HG03565 (cell line): ENCODE measurements around the gene TGFB1I1.
A peak's percentile ranks its signal among the peaks of the same experiment; 100 is the strongest.
"Not testable (repeated sequence)": the region's sequence is repeated elsewhere in the genome, so short reads cannot be mapped to it uniquely, and the experiment has no call there.

Experiments
- ATAC-seq: cut with Tn5 transposase; IDR thresholded peaks from one replicate; pipeline ENCODE4 v1.9.1; 2021; ENCODE audit warnings: mild to moderate bottlenecking, moderate library complexity; ENCODE audit not compliant: unreplicated experiment

The TGFB1I1 gene

GRCh38 chr16:31467858-31468257, 4.1 kb upstream of the TGFB1I1 start:
- ATAC-seq, result no peak

- no peak for ATAC-seq
Observed at GRCh38 chr16:31470615-31471014, 1.3 kb upstream of the TGFB1I1 start.

DNA sequence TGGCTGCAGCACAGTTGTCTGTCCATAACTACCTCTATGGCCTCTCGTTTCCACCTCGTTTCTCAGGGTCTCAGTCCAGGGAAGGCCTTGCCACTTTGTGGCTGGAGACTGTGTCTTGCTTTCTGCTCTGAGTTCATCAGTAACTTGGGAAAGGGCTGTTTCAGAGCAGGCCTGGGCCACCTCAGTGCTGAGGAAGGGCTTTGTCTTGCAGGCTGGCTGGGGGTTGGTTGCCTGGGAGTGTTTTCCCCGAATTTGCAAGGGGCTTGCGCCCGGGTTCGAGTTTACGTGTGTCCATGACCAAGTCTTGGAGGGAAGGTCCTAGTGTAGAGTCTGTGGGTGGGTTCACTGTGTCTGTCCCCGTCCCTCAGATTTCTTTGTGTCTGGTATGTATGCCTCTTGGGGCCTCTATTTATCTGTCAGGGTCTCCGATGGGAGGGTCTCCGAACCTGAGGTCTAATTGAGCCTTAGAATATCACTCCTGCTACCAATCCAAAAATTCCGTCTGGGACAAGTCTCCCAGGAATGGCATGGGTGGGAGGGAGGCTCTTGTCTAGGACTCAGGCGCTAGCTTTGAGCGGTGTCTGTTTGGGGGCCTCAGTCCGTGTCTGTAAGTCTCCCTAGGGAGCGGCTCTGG, 594 bp upstream of the TGFB1I1 start:
- no peak for ATAC-seq

- no peak for ATAC-seq
Observed at GRCh38 chr16:31472709-31473203, 804 bp downstream of the TGFB1I1 start.

- no peak for ATAC-seq
Observed at GRCh38 chr16:31473264-31473984, 1.5 kb downstream of the TGFB1I1 start.

DNA sequence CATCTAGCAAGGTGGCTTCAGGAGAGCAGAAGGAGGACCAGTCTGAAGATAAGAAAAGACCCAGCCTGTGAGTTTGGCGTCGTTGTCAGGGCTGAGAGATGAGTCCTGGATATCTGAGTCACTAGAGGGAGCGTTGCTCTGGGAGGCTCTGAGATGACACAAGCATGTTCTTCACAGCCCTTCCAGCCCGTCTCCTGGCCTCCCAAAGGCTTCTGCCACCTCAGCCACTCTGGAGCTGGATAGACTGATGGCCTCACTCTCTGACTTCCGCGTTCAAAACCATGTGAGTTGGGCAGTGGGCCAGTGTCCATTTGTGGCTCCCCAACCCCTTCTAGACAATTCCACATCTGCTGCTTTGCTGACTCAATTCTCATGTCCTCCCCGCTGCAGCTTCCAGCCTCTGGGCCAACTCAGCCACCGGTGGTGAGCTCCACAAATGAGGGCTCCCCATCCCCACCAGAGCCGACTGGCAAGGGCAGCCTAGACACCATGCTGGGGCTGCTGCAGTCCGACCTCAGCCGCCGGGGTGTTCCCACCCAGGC, 2.3 kb downstream of the TGFB1I1 start:
- ATAC-seq, result no peak

DNA sequence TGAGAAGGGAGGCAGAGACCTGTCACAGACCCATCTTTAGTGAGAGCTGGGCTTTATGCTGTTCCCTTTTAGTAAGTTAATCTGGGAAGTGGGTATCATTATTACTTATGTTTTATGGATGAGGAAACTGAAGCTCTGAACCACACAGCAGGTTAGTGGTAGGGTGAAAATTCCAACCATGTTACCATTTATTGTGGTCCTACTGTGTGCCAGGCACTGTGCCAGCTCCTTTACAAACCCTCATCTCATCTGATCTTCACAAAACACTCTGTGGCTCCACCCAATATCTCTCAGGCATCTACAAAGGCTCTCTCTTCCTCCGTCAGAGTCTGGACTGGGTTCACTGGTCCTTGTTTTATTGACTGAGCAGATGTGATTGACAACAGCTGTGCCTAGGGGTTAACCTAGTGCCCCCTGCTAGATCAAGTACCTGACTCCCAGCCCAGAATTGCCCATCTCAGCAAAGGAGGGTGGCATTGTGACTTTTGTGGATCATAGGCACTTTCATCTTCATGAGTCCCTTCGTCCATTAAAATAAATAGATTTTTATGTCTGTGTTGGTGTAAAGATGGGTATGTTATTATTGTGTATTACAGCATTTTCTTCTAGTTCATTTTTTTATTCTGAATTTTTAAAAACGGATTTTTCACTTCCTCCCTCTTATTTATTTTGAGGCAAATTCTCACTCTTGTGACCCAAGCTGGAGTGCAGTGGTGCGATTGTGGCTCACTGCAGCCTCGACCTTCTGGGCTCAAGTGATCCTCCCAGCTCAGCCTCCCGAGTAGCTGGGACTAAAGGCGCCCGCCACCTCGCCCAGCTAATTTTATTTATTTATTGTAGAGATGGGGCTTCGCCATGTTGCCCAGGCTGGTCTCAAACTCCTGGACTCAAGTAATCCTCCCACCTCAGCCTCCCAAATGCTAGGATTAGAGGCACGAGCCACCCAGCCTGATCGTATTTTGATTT, 3.1 kb downstream of the TGFB1I1 start:
- ATAC-seq, result no peak

DNA sequence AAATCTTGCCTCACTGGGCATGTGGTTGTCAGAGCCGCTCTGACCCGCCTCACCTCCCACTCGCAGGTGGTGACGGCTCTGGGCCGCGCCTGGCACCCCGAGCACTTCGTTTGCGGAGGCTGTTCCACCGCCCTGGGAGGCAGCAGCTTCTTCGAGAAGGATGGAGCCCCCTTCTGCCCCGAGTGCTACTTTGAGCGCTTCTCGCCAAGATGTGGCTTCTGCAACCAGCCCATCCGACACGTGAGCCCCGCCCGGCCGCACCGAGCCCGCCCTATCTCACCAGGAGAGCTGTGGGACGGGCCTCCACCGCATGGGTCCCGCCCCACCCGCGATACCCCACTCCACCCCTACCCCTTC, 4.0 kb downstream of the TGFB1I1 start:
- ATAC-seq, result no peak

DNA sequence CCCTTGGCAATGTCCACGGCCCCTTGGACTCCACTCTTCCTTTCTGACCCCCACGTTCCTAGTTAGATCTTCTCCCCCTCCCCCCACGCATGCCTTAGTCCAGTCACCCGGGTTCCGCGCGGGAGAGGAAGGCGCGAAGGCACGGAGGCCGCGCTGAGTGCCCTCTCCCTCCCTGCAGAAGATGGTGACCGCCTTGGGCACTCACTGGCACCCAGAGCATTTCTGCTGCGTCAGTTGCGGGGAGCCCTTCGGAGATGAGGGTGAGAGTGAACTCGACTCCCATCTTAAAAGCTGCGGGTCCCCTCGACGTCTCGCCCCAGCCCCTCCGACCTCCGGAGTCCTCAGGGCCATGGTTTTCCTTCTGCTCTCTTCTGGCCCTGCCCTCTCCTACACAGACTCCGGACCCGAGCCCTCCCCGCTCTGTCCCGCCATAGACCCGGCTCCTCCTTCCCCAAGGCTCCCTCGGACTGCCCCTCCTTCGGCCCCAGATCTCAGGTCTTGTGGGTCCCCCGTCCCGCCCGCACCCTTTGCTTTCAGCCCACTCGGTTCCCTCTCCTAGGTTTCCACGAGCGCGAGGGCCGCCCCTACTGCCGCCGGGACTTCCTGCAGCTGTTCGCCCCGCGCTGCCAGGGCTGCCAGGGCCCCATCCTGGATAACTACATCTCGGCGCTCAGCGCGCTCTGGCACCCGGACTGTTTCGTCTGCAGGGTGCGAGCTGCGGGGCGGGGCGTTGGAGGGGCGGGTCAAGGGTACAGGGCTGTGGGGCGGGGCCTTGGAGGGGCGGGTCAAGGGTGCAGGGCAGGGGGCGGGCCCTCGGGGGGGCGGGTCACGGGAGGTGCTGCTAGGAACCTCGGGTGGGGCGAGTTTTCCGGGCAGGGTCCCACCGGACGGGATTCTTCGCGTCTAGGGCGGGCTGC, 4.6 kb downstream of the TGFB1I1 start:
- ATAC-seq, result peak; percentile 45

DNA sequence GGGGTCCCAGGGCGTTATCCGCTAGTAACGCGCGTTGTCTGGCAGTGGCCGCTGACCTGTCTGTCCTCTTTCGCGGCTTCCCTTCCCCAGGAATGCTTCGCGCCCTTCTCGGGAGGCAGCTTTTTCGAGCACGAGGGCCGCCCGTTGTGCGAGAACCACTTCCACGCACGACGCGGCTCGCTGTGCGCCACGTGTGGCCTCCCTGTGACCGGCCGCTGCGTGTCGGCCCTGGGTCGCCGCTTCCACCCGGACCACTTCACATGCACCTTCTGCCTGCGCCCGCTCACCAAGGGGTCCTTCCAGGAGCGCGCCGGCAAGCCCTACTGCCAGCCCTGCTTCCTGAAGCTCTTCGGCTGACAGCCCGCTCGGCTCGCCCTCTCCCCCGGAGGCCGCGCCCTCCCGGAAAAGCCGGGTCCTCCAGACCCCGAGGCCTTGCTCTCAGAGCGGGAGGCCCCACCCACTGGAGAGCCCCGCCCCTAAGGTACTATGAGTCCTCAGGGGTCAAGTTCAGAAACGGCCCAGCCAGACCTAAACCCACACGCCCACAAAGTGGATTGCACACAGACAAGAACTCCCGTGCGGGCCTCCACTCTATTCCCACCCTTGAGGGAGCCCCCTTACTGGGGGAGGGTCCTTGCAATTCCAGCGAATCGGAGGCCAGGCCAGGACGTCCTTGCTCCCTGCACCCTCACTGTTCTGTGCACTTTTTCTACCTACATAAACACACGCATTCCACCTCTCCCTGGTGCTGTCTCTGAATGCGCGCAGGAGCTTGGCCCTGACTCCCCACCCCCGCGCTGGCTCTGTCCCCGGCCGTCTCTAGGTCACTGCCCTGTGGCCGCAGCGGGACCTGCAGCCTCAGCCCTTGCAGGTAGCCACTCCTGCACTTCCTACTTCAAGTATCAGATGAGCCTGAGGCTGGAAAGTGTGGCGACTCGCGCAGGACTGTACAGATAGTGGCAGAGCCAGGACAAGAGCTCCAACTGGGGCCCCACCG, 5.6 kb downstream of the TGFB1I1 start:
- no peak for ATAC-seq

DNA sequence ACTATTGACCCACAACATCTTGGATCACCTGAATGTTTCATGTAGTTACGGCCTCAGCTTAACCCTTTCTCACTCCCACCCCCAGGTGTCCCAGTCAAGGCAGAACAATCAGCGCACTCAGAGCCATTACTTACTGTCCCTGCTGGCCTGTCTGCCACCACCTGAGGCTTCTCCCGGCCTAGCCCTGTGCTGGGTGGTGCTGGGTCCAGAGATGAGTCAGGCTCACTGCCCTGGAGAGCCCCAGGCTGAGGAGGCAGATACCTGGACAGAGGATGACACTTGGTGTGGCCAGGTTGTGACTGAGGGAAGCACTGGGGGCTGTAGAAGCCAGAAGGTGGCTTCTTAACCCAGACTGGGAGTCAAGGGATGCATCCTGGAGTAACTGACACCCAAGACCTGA, 7.0 kb downstream of the TGFB1I1 start:
- ATAC-seq, result no peak

- no peak for ATAC-seq
Observed at GRCh38 chr16:31479751-31480150, 7.8 kb downstream of the TGFB1I1 start.

- ATAC-seq, result no peak
Observed at GRCh38 chr16:31480851-31481536, 9.0 kb downstream of the TGFB1I1 start.

GRCh38 chr16:31483081-31483480, 11.1 kb downstream of the TGFB1I1 start, which contains the start of gene SLC5A2:
Gene SLC5A2 (plus strand): TSS chr16:31483123. CDS start chr16:31483137, 14 bp downstream.
- ATAC-seq, result no peak

DNA sequence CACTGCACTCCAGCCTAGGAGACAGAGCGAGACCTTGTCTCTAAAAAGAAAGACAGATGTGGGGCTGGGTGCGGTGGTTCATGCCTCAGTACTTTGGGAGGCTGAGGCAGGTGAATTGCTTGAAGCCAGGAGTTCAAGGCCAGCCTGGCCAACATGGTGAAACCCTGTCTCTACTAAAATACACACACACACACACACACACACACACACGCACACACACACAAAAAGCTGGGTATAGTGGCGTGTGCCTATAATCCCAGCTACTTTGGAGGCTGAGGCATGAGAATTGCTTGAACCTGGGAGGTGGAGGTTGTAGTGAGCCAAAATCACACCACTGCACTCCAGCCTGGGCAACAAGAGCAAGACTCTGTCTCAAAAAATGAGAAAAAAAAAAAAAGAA, 12.1 kb downstream of the TGFB1I1 start:
- not testable (repeated sequence) for ATAC-seq

GRCh38 chr16:31484491-31485171, 12.7 kb downstream of the TGFB1I1 start:
- no peak for ATAC-seq

- ATAC-seq, result no peak
Observed at GRCh38 chr16:31485571-31485970, 13.6 kb downstream of the TGFB1I1 start.

GRCh38 chr16:31486045-31486444, 14.1 kb downstream of the TGFB1I1 start:
- no peak for ATAC-seq
